ENCODE measurements around the gene LCE3A. TPM values are rescaled to one million over a fixed set of nuclear protein-coding genes. Genes with fewer than 3 reads are reported as not detected.

The LCE3A gene
- total and polyA plus RNA-seq, 12 donors: not detected

DNA sequence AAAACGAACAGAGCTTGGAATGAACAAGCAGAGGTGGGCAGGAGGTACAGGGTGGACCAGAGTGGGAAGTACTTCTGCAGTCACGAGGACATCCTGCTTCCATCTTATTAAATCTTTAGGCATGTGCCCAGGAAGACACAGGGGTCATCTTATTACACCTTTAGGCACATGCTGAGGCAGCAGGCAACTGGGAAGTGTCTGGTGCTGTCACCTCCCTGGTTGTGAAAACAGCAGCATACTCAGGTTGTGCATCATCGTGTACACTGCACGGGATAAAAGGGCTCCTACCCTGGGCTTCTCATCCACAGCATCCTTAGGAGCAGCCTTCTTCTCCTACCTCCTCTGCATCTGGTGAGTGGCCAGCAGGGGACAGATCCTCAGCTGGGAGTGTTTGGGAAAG lies 23.0 kb downstream of the LCE3A start, which contains the start of gene LCE3C:
Gene LCE3C, plus strand, starts transcription at position 301 of the 400 bp plus-strand sequence. CDS start 498 bp downstream, outside the sequence.
- intact Hi-C loops (cut with DNase I): no loop called here
- Histone ChIP-seq H3K36me3 (replicated peaks in 1 of 2) (no peaks in the 10 kb centered on the region), H3K27ac (no peak within 1 kb of the TSS), H3K4me1 (replicated peaks in 1 of 2) (no peaks in the 10 kb centered on the region), H3K4me3 (no peak within 1 kb of the TSS), H3K9me3 (replicated peaks in 1 of 3) (no peaks in the 10 kb centered on the region), H3K27me3 (no peaks in the 10 kb centered on the region)
- WGBS, 4 donors: 43 to 61% (median 52%) methylated on average over 1 to 4 of the region's 4 CpGs; no CpG with 5 or more reads in 1 of the 4 donors
- no peak for TF ChIP-seq CTCF (IDR thresholded peaks at IDR 0.05)
- TF ChIP-seq POLR2A (IDR thresholded peaks at IDR 0.05): no peak
- DNase-seq: no peak

DNA sequence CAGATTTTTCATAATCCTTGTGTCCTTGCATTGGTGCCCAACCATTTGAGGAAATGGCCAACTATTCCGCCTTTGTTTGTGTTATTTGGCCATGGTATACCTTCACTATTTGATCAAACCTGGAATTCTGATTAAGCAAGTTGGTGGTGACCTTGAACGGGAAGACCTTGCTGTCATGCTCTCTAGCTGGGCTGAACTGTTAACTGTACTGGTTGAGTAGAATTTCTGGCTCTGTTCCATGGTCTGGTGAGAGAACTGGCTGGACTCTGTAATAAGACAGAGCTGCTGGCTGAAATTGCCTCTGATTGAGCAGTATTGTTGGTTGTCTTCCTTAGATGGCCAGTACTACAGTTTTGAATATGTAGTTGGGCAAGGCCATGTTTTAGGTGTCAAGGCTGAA lies 25.9 kb downstream of the LCE3A start:
- H3K27ac ChIP-seq: no peak overlapping the region
- no peaks in the 10 kb centered on the region for H3K27me3 ChIP-seq
- H3K9me3 ChIP-seq (replicated peaks in 1 of 3): no peaks in the 10 kb centered on the region
- intact Hi-C loops (cut with DNase I): no loop called here
- no peak overlapping the region for H3K4me3 ChIP-seq
- no peak for DNase-seq
- 72 to 100% (median 74%) methylated on average over 1 to 2 of the region's 2 CpGs; no CpG with 5 or more reads in 1 of the 4 donors for WGBS, 4 donors
- H3K36me3 ChIP-seq (replicated peaks in 1 of 2): no peaks in the 10 kb centered on the region
- TF ChIP-seq POLR2A (IDR thresholded peaks at IDR 0.05): no peak
- no peak for TF ChIP-seq CTCF (IDR thresholded peaks at IDR 0.05)
- H3K4me1 ChIP-seq (replicated peaks in 1 of 2): no peaks in the 10 kb centered on the region

- Histone ChIP-seq H3K36me3 (replicated peaks in 1 of 2) (no peaks in the 10 kb centered on the region), H3K27ac (no peak overlapping the region), H3K4me1 (replicated peaks in 1 of 2) (no peaks in the 10 kb centered on the region), H3K9me3 (replicated peaks in 1 of 3) (no peaks in the 10 kb centered on the region), H3K4me3 (no peak overlapping the region), H3K27me3 (no peaks in the 10 kb centered on the region)
- TF ChIP-seq CTCF (IDR thresholded peaks at IDR 0.05) (no peak), POLR2A (IDR thresholded peaks at IDR 0.05) (no peak)
- WGBS, 4 donors: 36 to 60% methylated on average over 1 of the region's 1 CpG; no CpG with 5 or more reads in 2 of the 4 donors
- DNase-seq: no peak
- intact Hi-C loops (cut with DNase I): no loop called here
Measured at GRCh38 chr1:152585586-152585985, 37.3 kb downstream of the LCE3A start.

GRCh38 chr1:152582647-152583046 lies 40.3 kb downstream of the LCE3A start:
- Histone ChIP-seq H3K4me3 (no peak overlapping the region), H3K9me3 (replicated peaks in 1 of 3) (no peaks in the 10 kb centered on the region), H3K27ac (no peak overlapping the region), H3K36me3 (replicated peaks in 1 of 2) (no peaks in the 10 kb centered on the region), H3K27me3 (no peaks in the 10 kb centered on the region), H3K4me1 (replicated peaks in 1 of 2) (no peaks in the 10 kb centered on the region)
- no peak for TF ChIP-seq POLR2A (IDR thresholded peaks at IDR 0.05)
- TF ChIP-seq CTCF (IDR thresholded peaks at IDR 0.05): no peak
- DNase-seq: no peak
- WGBS, 4 donors: 46 to 53% (median 51%) methylated on average over 1 of the region's 1 CpG
- intact Hi-C loops (cut with DNase I): no loop called here

Measured in adrenal gland (tissue), 12 donors.